ENCODE results near the gene RAB44.

RAB44 gene

GRCh38 chr6:36777801-36778200 is 80.2 kb downstream of the RAB44 start:
- DNase-seq = no peak

DNA sequence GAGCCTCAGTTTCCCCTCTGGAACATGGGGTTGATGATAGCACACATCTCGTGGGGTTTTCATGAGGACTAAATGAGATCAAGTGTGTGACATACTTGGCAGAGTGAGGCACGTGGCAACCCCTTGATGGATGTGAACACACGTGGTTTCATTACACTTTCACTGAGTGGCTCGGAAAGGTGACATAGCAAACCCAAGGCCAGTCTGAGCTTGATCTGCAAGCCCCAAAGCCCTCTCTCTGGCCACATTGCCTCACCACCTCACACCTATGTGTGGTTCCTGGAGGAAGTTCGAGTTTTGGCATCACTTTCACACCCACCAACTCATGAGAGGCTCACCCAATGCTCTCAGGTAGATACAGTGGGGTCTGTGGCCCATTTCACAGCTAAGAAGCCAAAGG is 81.6 kb downstream of the RAB44 start:
- no peak for DNase-seq

DNA sequence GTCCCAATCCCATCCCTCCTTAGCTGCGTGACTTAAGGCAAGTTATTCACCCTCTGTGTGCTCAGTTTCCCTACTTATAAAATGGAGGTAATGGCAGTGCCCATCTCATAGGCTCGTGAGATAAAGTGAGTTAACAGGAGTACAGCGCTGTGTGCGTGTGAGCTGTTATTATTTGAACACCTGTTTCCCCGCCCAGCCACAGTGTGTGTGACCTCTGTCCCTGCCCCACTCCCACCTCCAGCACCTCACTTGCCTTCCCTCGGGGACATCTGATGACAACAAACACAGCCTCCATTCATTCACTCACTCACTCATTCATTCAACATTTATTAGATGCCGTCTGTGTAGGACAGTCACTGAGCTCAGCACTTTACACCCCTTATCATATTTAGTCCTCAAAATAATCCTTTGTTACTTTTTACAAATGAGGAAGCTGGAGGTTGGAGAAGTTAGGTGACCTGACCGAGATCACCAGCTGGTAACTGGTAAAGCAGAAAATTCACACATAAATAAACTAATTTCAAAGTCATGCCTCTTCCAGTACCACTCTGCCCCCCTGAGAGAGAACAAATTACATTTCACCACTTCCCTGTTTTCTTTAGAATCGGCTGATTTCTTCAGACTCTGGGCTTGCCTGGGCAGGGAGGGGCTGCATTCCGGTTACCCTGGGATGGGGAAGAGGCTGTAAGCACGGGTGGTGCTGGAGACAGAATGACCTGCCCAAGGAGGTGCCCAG is 83.0 kb downstream of the RAB44 start:
- no peak for DNase-seq

DNA sequence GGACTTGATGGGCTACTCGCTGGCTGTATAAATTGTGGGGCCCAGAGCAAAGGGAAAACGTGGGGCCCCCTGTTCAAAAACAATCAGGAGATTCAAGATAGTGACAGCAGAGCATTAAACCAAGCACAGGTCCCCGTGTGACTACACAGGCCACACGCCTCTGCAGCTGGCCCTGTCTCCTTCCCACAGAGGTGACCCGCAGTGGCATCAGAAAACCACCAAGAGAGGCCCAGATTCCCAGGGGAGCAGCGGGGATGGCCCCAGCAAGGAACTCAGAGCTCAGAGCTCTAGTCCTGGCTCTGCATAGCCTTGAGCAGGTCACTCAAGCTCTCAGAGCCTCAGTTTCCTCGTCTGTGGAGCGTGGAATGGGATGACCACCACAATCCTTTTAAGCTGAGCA is 84.0 kb downstream of the RAB44 start:
- DNase-seq = no peak

Data from activated naive CD4-positive, alpha-beta T cell treated with anti-CD3 and anti-CD28 coated beads, Interleukin-2, amount 50 U/mL, for 16 hours (primary cell).